Psoas muscle (tissue), 8 donors: ENCODE data around the gene TRIM29. TPM values are rescaled to one million over a fixed set of nuclear protein-coding genes. Genes with fewer than 3 reads are reported as not detected.

Experiments
- ATAC-seq, 4 donors: fragments of 200-7000 bp; cut with Tn5 transposase; one replicate each; pipeline ENCODE4 v1.9.1; 2020; ENCODE audit warnings: moderate library complexity in 3 of 4, mild to moderate bottlenecking in 2 of 4
- DNase-seq, 2 donors: peaks; one replicate each; pipeline ENCODE4 v3.0.0-alpha.2; 2020
- H3K27ac ChIP-seq: fragments of 200-600 bp; one replicate; pipeline ENCODE4 v1.8.0; 2022
- H3K27me3 ChIP-seq, 3 donors: fragments of 200-600 bp in 1 of 3; one replicate each; pipeline versions ENCODE4 v1.6.1 to v1.8.0; 2013 to 2022; ENCODE audit warnings: low read length in 2 of 3, mild to moderate bottlenecking in 2 of 3, moderate library complexity in 1 of 3; ENCODE audit not compliant: insufficient read depth in 3 of 3
- H3K36me3 ChIP-seq, 2 donors: fragments of 200-600 bp in 1 of 2; one replicate each; pipeline versions ENCODE4 v1.6.1 to v1.8.0; 2013 to 2022; ENCODE audit warnings: low read depth in 1 of 2, mild to moderate bottlenecking in 1 of 2, moderate library complexity in 1 of 2; ENCODE audit not compliant: insufficient read depth in 1 of 2
- H3K4me1 ChIP-seq: fragments of 200-600 bp; one replicate; pipeline ENCODE4 v1.8.0; 2022
- H3K4me3 ChIP-seq: fragments of 200-600 bp; one replicate; pipeline ENCODE4 v1.8.0; 2022; ENCODE audit warnings: mild to moderate bottlenecking
- H3K9me3 ChIP-seq: fragments of 200-600 bp; one replicate; pipeline ENCODE4 v1.8.0; 2022
- WGBS, 3 donors: extraction: QIAGEN DNeasy Blood & Tissue Kit; methylation state at CpG; one replicate each; pipeline versions ENCODE4 v1.1.6 to v1.1.7; 2013; 5-methylcytosine and 5-hydroxymethylcytosine counted together
- intact Hi-C, 2 donors: fragments of 100-400 bp; cut with DNase I; formaldehyde crosslinking; loops; one replicate each; pipeline versions ENCODE4 v1.11.0 to v1.14.2; 2022
- polyA plus RNA-seq, 3 donors: library from polyadenylated mRNA; stranded (reverse); fragments of 200-250 nt; gene quantifications; one replicate each; pipeline ENCODE4 v1.2.3, GENCODE V29; 2013
- total RNA-seq, 4 donors: library from RNA; stranded (reverse); fragmentation: NEBNext Ultra II Directional in 2 of 4; extraction: Animal tissue kit (Norgen Biotek cat#: 25700) in 2 of 4; gene quantifications; one replicate each; pipeline versions ENCODE4 v1.2.1 to v1.2.4, GENCODE V29; 2021 to 2023
- TF ChIP-seq, protein P1 (sequence below): fragments of 200-600 bp; IDR thresholded peaks from one replicate; pipeline ENCODE4 v1.8.0; 2022; ENCODE audit warnings: antibody characterized with exemption
- donor health status: healthy with polysubstance abuse.
- donor health status: DM: no; HTN: no; CAD: no; lungs with moderate emphysema.
- donor health status: Bipolar disorder and iron deficiency.
- donor health status: healthy.
- donor health status: DM: yes; HTN: yes; CAD: no.
- donor health status: DM: no; HTN: no; CAD: no.
- donor health status: DM: no; HTN: no; CAD: no.
- donor health status: DM: yes; HTN: yes; CAD: no.

Gene TRIM29
- total and polyA plus RNA-seq, 7 donors, result 0.09 to 0.91 (median 0.37) TPM; not detected in 2

DNA sequence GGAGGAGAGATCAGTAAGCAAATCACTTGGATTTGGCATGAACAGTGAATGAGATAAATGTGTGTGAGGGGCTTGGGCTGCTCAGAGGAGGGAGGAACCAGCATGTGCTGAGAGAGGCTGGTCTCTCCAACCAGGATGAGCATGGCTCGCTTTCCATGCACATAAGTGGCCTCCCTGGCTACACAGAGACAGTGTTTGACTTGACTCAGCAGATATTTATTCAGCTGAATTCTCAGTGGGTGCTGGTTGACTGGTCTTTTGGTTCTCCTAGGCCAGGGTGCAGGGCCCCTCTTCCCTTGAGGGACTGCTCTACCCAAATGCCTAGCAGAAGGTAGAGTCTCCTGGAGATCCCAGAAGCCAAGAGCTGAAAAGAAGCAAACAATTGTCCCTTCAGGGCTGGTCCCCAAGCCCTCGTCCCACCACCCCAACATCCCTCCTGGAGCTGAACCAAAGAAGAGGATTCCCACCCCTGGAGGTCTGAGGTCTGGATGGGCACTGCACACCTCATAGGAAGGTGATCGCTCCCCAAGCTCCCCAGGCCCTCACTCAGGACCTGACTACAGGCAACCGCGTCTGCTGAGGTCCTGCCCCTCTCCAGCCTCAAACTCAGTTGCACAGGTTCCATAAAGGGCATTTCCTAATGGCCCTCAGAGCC, 3.3 kb upstream of the TRIM29 start:
- no peak for ATAC-seq
- DNase-seq, result no peak
- intact Hi-C loops, result no loop called here

DNA sequence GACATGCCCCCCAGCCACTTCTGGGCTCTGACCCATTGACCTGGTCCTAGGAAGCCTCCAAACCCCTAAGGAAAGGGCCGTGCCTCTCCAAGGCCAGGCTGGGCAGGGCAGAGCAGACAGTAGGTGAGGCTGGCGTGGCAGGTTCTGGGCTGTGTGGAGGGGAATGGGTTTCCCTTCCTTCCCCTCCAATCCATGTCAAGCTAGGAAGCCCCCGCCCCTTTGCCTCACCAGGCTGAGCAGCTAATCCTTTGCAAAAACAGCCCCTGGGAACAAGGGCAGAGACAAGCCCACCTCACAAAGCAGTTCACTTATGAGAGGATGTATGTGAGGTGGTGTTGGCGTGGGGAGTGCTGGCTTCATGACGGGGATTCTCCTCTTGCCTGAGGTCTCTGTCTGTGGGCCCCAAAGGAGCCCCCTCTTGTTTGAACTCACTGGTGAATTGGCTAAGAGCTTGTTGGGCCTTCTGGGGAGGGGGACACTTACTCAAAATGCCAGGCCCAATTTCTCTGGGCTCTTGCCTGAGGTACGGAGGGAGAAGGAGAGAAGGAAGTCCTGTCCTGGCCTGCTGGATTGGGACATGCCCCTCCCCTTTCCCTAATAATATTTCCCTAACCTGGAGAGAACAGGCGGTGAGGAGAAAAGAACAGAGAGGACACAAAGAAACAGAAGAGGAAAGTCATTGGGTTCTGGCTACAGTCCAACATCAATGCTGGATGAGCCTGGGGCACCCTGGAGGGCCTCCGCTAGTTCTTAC, 1.6 kb upstream of the TRIM29 start:
- no peak for ATAC-seq

More for the DNA sequence above, 3.3 kb upstream of the TRIM29 start:
- no peak overlapping the region for H3K4me3 ChIP-seq
- H3K27me3 ChIP-seq, result peaks cover 0 to 27% (median 7%) of the 10 kb centered on the region in 3 donors
- no peaks in the 10 kb centered on the region for H3K36me3 ChIP-seq
- 67 to 87% (median 67%) methylated on average over 4 to 5 of the region's 5 CpGs for WGBS, 3 donors
- H3K27ac ChIP-seq, result no peak overlapping the region
- H3K9me3 ChIP-seq, result no peaks in the 10 kb centered on the region
- TF ChIP-seq, protein P1, sequence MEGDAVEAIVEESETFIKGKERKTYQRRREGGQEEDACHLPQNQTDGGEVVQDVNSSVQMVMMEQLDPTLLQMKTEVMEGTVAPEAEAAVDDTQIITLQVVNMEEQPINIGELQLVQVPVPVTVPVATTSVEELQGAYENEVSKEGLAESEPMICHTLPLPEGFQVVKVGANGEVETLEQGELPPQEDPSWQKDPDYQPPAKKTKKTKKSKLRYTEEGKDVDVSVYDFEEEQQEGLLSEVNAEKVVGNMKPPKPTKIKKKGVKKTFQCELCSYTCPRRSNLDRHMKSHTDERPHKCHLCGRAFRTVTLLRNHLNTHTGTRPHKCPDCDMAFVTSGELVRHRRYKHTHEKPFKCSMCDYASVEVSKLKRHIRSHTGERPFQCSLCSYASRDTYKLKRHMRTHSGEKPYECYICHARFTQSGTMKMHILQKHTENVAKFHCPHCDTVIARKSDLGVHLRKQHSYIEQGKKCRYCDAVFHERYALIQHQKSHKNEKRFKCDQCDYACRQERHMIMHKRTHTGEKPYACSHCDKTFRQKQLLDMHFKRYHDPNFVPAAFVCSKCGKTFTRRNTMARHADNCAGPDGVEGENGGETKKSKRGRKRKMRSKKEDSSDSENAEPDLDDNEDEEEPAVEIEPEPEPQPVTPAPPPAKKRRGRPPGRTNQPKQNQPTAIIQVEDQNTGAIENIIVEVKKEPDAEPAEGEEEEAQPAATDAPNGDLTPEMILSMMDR, result no peak
- H3K4me1 ChIP-seq, result no peaks in the 10 kb centered on the region

DNA sequence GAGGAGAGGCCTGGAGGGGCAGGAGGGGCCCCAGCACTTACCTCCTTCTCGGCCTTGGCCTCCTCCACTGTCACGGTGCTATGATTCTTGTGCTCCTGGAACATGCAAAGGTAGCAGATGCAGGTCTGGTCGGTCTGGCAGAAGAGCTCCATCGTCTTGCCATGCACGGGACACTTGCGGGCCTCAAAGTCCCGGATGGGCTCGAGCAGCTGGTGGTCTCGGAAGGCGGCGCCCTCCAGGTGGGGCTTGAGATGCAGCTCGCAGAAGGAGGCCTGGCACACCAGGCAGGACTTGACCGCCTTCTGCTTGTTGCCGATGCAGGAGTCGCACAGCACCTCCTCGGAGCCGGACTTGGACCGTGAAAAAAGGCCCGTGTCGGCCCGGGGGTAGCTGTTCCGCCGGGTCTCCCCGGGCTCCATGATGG, 714 bp downstream of the TRIM29 start:
- no peak overlapping the region for H3K27ac ChIP-seq
- H3K4me1 ChIP-seq, result no peaks in the 10 kb centered on the region
- TF ChIP-seq, protein P1, result no peak
- no peak overlapping the region for H3K4me3 ChIP-seq
- ATAC-seq, result no peak
- no peaks in the 10 kb centered on the region for H3K36me3 ChIP-seq
- DNase-seq, result no peak
- H3K9me3 ChIP-seq, result no peaks in the 10 kb centered on the region
- peaks cover 0 to 7% (median 4%) of the 10 kb centered on the region in 3 donors for H3K27me3 ChIP-seq
- 90 to 96% (median 92%) methylated on average over 24 of the region's 24 CpGs for WGBS, 3 donors
- intact Hi-C loops, result no loop called here

More for the DNA sequence above, 1.6 kb upstream of the TRIM29 start:
- H3K36me3 ChIP-seq, result no peaks in the 10 kb centered on the region
- 82 to 89% (median 85%) methylated on average over 8 of the region's 8 CpGs for WGBS, 3 donors
- peaks cover 0 to 10% (median 7%) of the 10 kb centered on the region in 3 donors for H3K27me3 ChIP-seq
- H3K9me3 ChIP-seq, result no peaks in the 10 kb centered on the region
- H3K27ac ChIP-seq, result no peak overlapping the region
- intact Hi-C loops, result no loop called here
- DNase-seq, result no peak
- H3K4me3 ChIP-seq, result no peak overlapping the region
- H3K4me1 ChIP-seq, result no peaks in the 10 kb centered on the region
- TF ChIP-seq, protein P1, result no peak

DNA sequence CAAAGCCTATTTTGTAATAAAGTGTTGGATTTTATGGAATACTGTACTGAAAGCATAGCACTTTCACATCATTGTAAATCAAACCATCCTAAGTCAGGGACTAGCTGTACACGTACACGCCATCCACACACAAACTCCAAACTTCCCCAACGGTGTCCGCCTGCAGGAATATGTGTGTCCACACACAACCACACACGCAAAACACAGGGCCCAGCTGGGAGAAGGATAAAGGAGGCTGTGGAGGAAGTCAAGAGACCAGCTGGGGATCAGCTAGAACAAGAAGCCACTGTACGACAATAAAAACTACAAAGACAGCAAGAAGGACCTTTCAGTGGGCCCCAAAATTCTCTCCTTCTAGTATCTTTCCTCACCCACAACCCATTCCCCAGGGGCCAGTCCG, 1.6 kb downstream of the TRIM29 start:
- TF ChIP-seq, protein P1, result no peak
- Histone ChIP-seq H3K4me3 (no peak overlapping the region), H3K9me3 (no peaks in the 10 kb centered on the region), H3K27me3 (peaks cover 0 to 7% (median 4%) of the 10 kb centered on the region in 3 donors), H3K4me1 (no peaks in the 10 kb centered on the region), H3K36me3 (no peaks in the 10 kb centered on the region), H3K27ac (no peak overlapping the region)
- no peak for ATAC-seq
- no peak for DNase-seq
- intact Hi-C loops, result no loop called here
- 82 to 88% (median 83%) methylated on average over 7 of the region's 7 CpGs for WGBS, 3 donors
